CD4-positive, alpha-beta T cell treated with Interferon gamma for 1 hour (primary cell): Measurements from ENCODE around the gene TTLL11.
"Not testable (repeated sequence)": the region's sequence is repeated elsewhere in the genome, so short reads cannot be mapped to it uniquely, and the experiment has no call there.

Experiments used
- DNase-seq: peaks from one replicate; pipeline ENCODE4 v3.0.0-alpha.2; 2020

The TTLL11 gene

DNA sequence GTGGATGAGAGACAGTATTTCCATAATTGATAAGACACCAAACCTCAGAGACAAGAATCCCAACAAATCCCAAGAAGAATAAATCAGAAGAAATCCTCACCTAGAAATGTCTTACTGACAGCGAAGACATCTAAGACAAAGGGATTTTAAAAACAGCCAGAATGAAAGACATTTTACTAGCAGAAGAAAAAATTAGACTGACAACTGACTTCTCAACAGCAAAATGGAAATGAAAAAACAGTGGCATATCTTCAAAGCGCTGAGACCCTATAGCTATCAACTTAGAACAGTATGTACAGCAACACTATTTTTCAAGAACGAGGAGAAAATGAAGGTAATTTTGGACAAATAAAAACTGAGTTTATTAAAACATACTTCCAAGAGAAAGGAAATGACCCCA lies 16.3 kb downstream of the TTLL11 start:
- no peak for DNase-seq

DNA sequence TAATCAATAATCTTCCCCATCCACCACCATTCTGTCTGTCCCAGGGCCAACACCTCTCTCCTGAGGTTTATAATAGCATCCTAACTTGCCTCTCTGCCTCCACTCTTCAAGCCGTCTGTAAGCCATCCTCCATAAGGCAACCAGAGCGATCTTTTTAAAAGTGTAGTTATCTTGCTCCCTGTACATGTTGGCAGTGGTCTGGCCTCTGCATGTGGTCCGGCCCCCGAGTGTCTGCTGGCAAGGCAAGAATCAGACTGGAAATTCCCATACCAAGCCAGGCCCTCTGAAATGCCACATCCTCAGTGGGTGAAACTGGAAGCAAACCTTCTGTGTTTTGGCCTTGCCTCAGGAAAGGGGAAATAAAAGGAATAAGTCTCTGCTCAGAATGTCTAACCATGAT lies 17.0 kb downstream of the TTLL11 start:
- no peak for DNase-seq

DNA sequence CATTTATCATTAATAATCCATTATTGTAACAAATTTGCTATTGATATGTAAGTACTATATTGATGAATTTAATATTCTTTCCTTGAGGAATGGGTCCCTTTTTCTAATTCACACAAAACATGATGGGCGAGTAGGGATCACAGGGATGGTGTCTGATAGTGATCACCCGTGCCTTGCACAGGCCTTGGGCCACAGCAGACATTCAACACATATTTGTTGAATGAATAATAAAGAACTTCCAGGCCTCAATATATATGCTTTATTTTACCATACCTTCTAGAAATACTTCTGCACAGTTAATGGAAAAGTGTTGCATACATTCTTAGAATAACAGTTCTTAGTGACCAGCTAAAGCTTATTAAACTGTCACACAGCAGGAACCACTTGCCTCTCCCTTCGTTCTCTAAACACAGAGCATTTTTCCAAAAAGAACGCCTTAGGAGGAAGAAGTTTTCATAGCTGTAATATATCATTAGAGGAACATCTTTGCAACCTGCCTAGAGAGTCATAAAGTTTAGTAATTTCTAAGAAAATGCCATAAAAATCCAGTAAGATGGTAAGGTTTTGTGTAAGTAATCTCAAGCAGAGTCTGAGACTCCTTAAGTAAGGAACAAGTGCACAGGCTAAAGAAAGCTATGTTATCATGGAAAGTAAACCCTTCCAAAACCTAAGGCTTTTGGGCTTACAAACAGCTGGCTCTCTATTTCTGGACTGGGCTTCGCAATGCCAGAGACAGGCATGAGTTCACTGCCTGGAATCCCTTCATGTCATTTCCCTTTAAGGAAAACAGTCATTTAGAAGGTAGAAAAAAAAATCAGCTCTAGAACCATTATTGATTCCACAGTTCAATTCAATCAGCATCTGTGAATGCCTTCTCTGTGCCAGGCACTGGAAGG lies 17.7 kb downstream of the TTLL11 start:
- DNase-seq: no peak

DNA sequence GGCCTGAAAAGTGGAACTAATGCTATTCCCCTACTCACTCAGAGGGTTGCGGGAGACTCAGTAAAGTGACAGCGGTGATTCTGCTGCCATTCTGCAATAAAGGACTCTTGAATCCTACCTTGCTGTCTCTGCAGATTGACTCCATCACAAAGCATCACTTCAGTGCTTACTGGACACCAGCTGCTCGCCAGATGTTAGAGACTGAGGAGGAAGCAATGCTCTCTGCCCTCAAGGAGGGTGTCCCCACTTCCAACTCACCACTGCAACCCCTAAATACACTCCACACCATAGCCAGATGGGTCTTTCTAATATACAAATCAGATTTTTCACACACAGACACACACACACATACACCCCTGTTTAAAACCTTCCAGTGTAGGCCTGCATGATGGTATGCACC lies 21.4 kb downstream of the TTLL11 start:
- no peak for DNase-seq

DNA sequence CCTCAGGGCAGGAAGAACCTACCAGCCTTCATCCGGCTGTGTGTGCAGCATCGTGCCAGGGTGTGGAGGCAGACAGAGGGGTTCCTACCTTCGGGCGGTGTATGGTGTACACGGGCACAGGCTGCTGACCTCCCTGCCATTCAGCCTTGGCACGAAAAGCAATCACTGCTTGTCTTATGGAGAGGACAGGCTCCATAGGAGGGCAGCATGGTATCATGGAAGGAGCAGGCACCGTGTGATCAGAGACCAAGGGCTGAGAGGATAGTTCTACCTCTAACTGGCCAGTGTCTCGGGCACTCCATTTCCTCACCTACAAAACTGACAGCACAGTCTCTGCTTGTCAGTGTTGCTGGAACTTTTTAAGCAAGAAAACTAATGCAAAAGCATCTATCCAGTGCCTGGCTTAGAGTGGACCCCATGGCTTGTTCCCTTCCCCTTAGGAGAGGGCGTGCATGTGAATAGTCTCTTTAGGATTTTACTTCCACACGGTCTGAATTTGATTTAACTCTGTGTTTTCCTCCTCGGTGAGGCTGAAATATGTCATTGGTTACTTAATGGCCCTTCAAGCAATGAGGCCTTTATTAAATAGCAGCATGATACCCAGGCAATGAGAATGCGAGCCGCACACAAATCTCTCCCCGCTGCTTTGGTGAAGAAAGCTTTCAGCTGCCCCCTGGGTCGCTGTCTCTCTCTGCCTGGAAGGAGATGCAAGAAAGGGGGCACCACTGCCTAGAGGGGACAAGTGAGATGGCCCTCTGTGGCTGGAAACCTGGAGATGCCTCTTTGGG lies 22.2 kb downstream of the TTLL11 start:
- DNase-seq: no peak

DNA sequence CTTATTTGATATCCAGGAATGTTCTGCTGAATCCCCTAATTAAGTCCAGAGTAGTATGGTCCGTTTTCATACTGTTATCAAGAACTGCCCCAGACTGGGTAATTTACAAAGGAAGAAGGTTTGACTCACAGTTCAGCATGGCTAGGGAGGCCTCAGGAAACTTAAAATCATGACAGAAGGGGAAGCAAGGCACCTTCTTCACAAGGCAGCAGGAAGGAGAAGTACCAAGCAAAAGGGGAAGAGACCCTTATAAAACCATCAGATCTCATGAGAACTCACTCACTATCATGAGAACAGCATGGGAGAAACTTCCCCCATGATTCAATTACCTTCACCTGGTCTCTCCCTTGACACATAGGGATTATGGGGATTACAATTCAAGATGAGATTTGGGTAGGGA lies 26.4 kb downstream of the TTLL11 start:
- DNase-seq: not testable (repeated sequence)

DNA sequence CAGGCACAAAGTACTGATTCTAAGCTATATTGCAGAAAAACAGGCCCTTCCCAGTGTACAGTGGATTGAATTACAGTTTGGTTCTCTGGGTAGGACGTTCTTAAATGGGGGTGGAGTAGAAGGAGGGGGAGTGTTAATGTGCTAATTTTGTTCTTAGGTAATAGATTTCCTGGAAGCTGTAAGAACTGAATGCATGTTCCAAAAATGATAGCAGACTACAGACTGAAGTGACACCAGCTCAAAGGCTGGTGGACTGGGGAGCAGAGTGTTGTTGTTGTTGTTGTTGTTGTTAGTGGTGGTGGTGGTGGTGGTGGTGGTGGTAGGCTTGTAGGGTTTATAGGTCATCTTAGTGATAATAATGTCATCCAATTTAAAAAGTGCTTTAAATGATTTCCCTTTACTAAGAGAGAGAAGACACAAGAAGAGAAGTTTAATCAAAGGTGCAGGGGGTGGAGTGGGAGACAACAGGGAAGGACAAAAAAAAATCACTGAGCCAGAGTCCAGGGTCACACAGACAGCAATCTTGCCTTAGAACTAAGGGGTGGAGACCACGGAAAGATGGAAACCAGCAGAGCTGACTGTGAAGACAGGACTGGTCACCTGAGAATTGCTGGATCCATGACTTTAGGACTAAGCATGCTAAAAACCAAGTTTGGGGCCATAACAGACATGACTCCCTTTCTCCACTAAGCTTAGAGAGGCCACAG lies 27.0 kb downstream of the TTLL11 start:
- DNase-seq: no peak

DNA sequence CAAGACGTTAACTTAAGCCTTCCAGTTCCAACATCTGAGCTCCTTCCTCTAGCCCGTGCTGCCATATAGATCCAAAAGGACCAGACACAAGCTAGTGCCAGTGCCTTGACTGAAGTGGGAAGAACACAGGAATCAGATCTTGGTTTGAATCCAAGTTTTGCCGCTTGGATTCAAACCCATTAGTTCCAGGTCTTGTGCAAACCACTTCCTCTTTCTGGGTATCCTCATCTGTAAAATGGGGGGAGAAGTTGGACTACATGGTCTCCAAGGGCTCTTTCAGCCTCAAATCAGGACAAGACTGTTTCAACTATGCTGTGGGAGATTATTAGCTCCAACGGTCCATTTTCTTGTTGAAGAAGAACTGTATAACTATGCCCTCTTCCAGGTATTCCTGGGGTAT lies 32.6 kb downstream of the TTLL11 start:
- no peak for DNase-seq

DNA sequence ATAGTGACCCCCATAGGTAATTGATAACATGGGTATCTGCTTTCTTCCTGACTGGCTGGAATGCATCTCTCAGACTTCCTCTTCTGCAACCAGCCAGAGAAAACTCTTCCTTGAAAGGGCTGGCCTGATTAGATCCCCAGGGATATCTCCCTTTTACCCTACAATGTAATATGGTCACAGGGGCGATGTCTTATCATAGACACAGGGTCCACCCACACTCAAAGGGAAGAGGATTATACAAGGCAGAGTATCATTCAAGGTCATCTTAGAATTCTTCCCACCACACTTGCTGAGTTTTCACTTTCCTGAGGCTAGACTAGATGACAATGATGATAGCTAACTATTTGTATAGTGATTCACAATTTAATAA lies 33.2 kb downstream of the TTLL11 start:
- DNase-seq: no peak

DNA sequence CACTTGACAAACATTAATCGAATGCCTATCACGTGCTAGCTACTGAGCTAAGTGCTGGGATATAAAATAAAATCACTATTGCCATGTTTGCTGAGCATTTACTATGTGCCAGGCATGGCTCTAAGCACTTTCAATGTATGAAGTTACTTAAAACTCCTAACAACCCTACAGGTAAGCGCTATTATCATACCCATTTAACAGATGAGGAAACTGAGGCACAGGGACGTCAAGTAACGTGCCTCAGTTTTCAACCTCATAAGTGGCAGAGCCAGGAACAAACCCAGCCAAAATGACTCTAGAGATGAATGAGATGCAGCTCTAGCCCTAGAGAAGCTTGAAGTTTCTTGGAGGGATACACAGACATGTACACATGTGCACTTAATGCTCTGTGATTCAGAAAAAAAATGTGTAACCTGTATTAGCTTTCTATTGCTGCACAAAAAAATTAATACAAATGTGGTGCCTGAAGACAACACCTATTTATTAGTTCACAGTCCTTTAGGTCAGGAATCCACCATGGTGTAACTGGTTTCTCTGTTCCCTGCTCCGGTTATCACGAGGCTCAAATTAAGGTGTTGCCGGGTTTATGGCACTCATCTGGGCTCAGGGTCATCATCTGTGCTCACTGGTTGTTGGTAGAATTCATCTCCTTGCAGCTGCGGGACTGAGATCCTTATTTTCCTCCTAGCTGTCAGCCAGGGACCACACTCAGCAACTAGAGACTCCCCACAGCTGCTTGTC lies 33.7 kb downstream of the TTLL11 start:
- DNase-seq: no peak

DNA sequence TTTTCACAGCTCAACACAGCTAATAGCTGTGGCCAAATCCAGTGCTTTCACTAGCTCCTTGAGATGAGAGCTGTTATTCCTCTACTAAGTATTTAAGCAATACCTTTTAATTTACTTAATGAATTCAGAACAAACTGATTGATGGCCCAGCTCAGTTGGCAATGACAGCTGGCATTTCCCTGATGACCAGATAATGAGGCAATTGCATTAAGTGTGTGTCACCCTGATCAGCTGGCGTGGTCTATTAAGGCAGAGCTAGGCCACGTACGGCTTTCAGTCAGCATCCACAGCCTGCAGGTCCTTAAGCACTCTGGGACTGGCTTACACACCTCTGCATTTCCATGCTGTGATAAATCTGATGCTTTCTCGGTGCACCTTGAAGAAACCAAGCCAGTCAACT lies 34.4 kb downstream of the TTLL11 start:
- DNase-seq: no peak

DNA sequence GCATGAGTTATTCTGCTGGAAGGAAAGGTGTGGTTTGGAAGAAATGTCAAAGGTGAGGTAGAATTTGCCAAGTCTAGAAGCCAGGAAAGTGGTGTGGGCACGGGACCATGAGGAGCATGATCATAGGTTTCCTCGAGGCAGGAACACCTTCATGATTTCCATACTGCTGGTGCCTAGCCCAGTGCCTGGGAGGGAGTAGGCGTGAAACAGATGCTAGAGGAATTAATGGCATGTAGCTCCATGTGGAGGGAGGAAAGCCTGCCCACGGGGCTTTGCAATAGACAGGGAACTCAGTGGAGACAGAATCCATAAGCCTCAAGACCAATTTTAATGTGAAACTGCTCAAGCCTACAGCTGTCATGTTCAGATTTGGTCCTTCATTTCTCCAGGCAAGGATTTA lies 35.1 kb downstream of the TTLL11 start:
- DNase-seq: no peak

DNA sequence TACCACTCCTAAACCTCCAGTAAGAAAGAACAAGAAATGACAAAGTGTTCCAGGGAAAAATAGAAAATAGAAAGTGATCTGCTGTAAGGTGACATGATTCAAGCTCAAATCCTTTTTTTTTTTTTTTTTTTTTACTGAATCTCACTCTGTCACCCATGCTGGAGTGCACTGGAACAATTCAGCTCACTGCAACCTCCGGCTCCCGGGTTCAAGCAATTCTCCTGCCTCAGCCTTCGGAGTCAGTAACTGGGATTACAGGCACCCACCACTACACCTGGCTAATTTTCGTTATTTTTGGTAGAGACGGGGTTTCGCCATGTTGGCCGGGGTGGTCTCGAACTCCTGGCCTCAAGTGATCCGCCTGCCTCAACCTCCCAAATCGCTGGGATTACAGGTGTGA lies 35.9 kb downstream of the TTLL11 start:
- no peak for DNase-seq

DNA sequence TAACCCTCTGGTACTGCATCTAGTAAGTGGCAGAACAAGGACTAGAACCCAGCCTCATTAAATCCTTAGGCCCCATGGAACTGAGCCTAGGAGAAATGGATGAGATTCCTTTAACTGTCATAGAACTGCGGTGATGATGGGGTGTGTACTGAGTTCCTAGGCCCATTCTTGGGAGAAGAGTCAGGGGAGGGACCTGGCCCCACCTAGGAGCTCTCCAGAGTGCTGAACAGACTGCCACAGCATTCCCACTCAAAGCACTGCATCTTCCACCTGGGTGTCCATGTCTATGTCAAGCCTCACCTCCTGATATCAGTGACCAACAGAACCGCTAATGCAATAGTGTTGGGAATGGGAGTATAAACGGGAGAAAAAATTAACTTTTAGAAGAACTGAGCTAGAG lies 36.6 kb downstream of the TTLL11 start:
- no peak for DNase-seq

DNA sequence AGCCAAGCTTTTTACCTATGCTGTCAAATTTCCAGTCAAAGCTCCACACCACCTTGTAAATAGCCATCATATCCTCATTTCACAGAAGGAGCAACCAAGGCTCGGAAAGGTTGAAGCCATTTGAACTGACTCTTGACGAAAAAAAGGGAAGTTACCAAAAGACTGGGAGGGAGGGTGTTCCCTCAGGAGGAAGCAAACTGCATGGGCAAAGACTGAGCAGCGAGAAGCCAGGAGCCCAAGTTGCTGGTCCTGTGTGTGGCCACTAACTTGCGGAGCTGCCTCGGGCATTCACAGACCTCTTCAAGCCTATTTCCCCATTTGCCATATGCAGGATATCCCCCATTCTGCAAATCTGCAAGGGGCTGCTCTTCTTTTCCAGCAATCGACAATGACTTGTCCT lies 37.4 kb downstream of the TTLL11 start:
- no peak for DNase-seq

DNA sequence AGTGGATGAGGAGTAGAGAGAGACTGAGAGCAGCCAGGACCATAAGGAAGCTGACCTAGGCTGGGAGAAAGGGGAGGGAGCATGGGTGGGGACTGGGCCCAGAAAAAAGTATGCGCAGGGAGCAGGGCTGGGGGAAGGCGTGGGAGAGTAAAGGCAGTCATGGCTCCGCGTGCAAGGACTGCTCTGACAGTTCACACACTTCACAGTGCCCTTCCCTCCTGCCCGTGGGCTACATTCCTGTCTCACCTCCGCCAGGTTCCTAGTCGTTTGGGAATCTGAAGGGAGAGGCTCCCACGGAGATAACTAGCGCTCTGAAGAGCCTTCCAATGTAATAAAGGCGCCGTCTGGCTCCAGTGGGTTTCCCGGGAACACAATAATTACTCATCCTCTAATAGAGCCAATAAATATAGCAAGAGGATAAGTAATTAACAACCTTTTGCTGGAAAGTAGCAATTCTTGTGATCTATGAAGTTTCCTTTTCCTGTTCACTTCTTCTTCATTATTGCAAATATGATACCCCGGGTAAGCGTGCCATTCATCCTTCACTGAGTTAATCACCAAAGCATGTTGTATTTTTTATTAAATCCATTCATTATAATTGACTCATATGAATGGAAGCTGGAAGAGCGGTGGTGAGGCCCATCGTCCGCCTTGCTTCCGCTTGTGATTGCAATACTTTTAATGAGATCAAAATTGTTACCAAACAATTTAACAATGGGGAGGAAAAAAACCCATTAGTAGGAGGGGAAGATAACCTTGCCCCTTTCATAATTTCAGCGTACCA lies 39.3 kb downstream of the TTLL11 start:
- DNase-seq: no peak

DNA sequence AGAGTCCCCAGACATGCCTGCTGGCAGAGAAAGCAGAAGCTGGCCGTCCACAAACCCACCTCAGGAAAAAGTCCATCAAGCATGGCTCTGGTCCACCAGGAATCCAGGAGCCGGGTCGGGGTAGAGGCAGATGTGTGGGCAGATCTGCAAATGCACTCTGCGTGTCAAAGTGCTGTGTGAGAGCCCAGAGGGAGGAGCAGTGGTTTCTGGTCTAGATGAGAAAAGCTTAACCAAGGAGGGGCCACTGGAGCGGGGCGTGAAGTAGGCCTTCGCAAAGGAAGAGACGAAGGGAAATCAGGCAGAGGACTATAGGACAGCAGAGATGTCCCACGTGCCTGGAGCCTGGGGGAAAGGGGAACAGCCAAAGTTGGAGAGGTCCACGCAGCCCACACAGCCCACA lies 40.0 kb downstream of the TTLL11 start:
- DNase-seq: no peak

DNA sequence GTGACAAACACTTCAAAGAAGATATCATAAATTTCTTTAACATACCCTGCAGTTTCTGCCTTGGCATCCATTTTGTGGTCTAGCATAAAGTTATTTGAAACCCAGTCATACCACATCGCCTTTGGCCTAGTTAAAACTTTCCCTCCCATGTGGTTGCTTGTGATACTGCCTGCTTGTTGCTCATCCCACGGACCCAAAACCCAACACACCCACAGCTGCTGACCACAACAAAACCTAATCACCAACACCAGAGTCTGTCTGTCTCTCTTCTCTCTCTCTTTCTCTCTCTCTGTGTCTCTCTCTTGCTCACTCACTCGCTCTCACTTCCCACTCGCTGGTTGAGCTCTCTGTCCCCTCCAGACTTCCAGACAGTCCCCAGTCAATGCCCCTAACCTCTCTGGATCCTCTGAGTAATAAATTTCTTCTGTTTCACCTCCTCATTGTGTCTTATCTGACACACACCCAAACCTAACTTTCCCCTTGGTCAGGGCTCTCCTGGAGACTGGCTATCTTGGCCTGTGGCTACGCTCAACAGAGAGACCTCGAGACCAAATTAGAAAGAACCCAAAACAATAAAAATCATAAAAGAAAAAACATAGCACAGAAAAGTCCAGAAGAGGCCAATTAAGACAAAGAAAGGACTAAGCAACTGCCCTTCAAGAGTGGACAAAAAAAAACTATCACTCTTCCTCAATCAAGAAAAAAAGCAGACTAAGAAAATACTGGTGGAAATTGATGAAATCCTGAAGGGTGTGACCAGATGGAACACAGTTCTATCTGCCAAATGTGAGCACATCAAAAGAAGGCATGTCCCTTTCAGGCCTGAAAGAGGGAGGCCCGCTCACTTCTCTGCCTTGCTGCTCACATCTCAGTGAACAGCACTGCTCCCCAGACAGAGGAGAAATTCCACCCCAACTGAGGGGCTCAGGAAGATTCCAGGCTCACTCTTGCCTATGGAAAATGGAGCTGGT lies 41.5 kb downstream of the TTLL11 start:
- DNase-seq: no peak

DNA sequence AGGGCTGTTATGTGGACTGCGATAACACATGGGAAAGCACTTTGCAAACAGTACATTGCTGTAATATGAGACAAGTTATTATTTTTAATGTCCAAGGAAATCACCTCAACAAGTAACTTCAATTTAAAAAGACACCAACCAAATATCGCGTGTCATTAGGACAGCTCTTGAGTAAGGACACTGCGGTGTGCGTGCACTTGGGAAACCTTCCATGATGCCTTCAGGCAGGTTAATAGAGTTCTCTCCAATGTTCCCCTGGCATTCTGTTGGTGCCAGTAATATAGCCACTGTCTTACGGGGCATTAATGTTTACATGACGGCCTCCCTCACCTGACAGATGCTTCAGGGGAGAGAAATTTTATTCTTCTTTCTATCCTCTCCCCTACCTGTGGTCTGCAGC lies 42.9 kb downstream of the TTLL11 start:
- no peak for DNase-seq

DNA sequence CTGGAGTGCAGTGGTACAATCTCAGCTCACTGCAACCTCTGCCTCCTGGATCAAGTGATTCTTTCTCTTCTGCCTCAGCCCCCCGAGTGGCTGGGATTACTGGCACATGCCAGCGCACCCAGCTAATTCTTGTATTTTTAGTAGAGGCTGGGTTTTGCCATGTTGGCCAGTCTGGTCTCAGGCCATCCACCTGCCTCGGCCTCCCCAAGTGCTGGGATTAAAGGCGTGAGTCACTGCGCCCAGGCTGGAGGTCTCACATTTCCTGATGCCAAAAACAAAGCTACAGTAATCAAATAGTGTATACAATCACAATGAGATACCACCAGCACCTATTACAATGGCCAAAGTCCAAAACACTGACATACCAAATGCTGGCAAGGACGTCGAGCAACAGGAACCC lies 51.1 kb downstream of the TTLL11 start:
- no peak for DNase-seq
